Measurements from ENCODE around the gene EML1. TPM values are rescaled to one million over a fixed set of nuclear protein-coding genes. Genes with fewer than 3 reads are reported as not detected.

EML1 gene
- total RNA-seq, 1 experiment from 2014 or later = 9.5 TPM

- Mint-ChIP-seq H3K4me1 (ENCODE audit: insufficient read depth, unreplicated experiment) (no peaks in the 10 kb centered on the region), H3K27ac (ENCODE audit: low read depth, unreplicated experiment) (no peak overlapping the region), H3K36me3 (ENCODE audit: insufficient read depth, unreplicated experiment) (no peaks in the 10 kb centered on the region), H3K27me3 (ENCODE audit: insufficient read depth, unreplicated experiment) (no peaks in the 10 kb centered on the region), H3K4me3 (ENCODE audit: unreplicated experiment) (no peak overlapping the region), H3K9me3 (ENCODE audit: unreplicated experiment) (no peaks in the 10 kb centered on the region)
- no peak for DNase-seq (ENCODE audit: unreplicated experiment)
- POLR2A ChIA-PET = interaction anchor here (0.7 kb wide), 1 partner anchor 36 kb away, joined by 4 read pairs; no protein-coding TSS in a partner anchor
- TF ChIP-seq CTCF (IDR thresholded peaks at IDR 0.05; ENCODE audit: unreplicated experiment) = no peak
- CTCF ChIA-PET = no interaction called here
- BruUV-seq (replicated peaks) = no TSS peak
- intact Hi-C loops (cut with micrococcal nuclease) = no loop called here
Observed at GRCh38 chr14:99860219-99860618, 67.0 kb downstream of the EML1 start.

- POLR2A ChIA-PET = interaction anchor here (1.0 kb wide), 1 partner anchor 21 kb away, joined by 3 read pairs; no protein-coding TSS in a partner anchor
- no peaks in the 10 kb centered on the region for H3K36me3 Mint-ChIP-seq (ENCODE audit: insufficient read depth, unreplicated experiment)
- no peak for DNase-seq (ENCODE audit: unreplicated experiment)
- no peak overlapping the region for H3K4me3 Mint-ChIP-seq (ENCODE audit: unreplicated experiment)
- no peak overlapping the region for H3K27ac Mint-ChIP-seq (ENCODE audit: low read depth, unreplicated experiment)
- no peak for TF ChIP-seq CTCF (IDR thresholded peaks at IDR 0.05; ENCODE audit: unreplicated experiment)
- CTCF ChIA-PET = no interaction called here
- H3K27me3 Mint-ChIP-seq (ENCODE audit: insufficient read depth, unreplicated experiment) = no peaks in the 10 kb centered on the region
- H3K4me1 Mint-ChIP-seq (ENCODE audit: insufficient read depth, unreplicated experiment) = no peaks in the 10 kb centered on the region
- intact Hi-C loops (cut with micrococcal nuclease) = no loop called here
- no peaks in the 10 kb centered on the region for H3K9me3 Mint-ChIP-seq (ENCODE audit: unreplicated experiment)
- BruUV-seq (replicated peaks) = no TSS peak
Observed at GRCh38 chr14:99862136-99862535, 68.9 kb downstream of the EML1 start.

- no TSS peak for BruUV-seq (replicated peaks)
- Mint-ChIP-seq H3K4me1 (ENCODE audit: insufficient read depth, unreplicated experiment) (no peaks in the 10 kb centered on the region), H3K4me3 (ENCODE audit: unreplicated experiment) (no peak overlapping the region), H3K27ac (ENCODE audit: low read depth, unreplicated experiment) (no peak overlapping the region), H3K36me3 (ENCODE audit: insufficient read depth, unreplicated experiment) (no peaks in the 10 kb centered on the region), H3K9me3 (ENCODE audit: unreplicated experiment) (no peaks in the 10 kb centered on the region), H3K27me3 (ENCODE audit: insufficient read depth, unreplicated experiment) (no peaks in the 10 kb centered on the region)
- intact Hi-C loops (cut with micrococcal nuclease) = no loop called here
- DNase-seq (ENCODE audit: unreplicated experiment) = no peak
- CTCF ChIA-PET = no interaction called here
- TF ChIP-seq CTCF (IDR thresholded peaks at IDR 0.05; ENCODE audit: unreplicated experiment) = no peak
- POLR2A ChIA-PET = no interaction called here
Observed at GRCh38 chr14:99863059-99863458, 69.8 kb downstream of the EML1 start.

GRCh38 chr14:99865408-99865807 is 72.2 kb downstream of the EML1 start:
- no peak overlapping the region for H3K27ac Mint-ChIP-seq (ENCODE audit: low read depth, unreplicated experiment)
- DNase-seq (ENCODE audit: unreplicated experiment) = no peak
- H3K9me3 Mint-ChIP-seq (ENCODE audit: unreplicated experiment) = no peaks in the 10 kb centered on the region
- CTCF ChIA-PET = no interaction called here
- H3K27me3 Mint-ChIP-seq (ENCODE audit: insufficient read depth, unreplicated experiment) = no peaks in the 10 kb centered on the region
- POLR2A ChIA-PET = no interaction called here
- H3K4me3 Mint-ChIP-seq (ENCODE audit: unreplicated experiment) = no peak overlapping the region
- no peak for TF ChIP-seq CTCF (IDR thresholded peaks at IDR 0.05; ENCODE audit: unreplicated experiment)
- no peaks in the 10 kb centered on the region for H3K36me3 Mint-ChIP-seq (ENCODE audit: insufficient read depth, unreplicated experiment)
- no peaks in the 10 kb centered on the region for H3K4me1 Mint-ChIP-seq (ENCODE audit: insufficient read depth, unreplicated experiment)
- intact Hi-C loops (cut with micrococcal nuclease) = no loop called here
- BruUV-seq (replicated peaks) = no TSS peak

Data from MCF 10A (cell line).